HG03354 (cell line): ENCODE data around the gene BTF3L4.
A peak's percentile ranks its signal among the peaks of the same experiment; 100 is the strongest.

ENCODE experiments used
- ATAC-seq: cut with Tn5 transposase; IDR thresholded peaks from one replicate; pipeline ENCODE4 v1.9.1; 2021; ENCODE audit warnings: mild to moderate bottlenecking; ENCODE audit not compliant: unreplicated experiment, poor library complexity, severe bottlenecking

BTF3L4 gene

DNA sequence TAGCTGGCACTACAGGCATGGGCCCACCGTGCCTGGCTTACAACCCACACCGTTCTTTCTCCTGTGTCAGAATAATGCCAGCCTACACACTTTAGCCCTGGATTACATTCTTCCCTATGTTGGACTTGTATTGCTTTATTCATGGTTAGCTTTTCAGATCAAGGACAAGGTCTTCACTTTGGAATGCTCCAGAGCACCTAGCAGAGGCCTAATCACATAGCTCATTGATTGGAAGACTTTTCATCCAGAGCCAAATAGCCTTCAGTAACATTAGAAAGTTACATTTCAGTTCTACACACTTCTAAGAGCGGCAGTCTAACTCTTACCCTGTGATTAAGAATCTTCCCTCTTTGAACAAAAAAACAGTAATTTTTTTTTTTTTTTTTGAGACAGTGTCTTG is 56.4 kb downstream of the BTF3L4 start:
- no peak for ATAC-seq

- no peak for ATAC-seq
Observed at GRCh38 chr1:52119301-52120079, 63.4 kb downstream of the BTF3L4 start.

DNA sequence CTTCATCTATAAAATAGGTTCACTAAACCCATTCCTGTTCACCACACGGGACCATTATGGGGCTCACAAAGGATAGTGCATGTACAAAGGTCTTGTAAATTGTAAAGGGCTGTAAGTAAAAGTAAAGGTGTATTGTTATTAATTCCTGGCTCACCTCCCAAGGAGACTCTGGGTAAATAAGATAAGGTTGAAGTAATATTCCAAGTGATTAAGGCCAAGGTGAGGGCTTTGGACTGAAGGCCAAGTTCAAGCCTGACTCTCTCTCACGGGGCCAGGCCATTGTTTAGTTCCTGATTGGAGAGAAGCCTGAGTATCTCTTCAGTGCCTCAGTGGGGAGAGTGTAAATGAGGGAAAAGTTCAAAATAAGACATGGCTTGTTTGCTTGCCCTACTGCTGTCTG is 66.3 kb downstream of the BTF3L4 start:
- no peak for ATAC-seq

DNA sequence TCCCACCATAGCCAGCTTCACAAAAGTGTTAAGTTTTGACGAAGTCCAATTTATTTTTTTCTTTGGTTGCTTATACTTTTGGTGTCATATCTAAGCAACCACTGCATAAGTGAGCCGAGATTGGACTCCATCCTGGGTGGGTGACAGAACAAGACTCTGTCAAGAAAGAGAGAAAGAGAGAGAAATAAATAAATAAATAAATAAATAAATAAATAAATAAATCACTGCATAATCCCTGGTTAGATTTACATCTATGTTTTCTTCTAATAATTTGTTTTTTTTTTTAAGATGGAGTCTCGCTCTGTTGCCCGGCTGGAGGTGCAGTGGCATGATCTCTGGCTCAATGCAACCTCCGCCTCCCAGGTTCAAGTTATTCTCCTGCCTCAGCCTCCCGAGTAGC is 67.5 kb downstream of the BTF3L4 start:
- ATAC-seq, result no peak

DNA sequence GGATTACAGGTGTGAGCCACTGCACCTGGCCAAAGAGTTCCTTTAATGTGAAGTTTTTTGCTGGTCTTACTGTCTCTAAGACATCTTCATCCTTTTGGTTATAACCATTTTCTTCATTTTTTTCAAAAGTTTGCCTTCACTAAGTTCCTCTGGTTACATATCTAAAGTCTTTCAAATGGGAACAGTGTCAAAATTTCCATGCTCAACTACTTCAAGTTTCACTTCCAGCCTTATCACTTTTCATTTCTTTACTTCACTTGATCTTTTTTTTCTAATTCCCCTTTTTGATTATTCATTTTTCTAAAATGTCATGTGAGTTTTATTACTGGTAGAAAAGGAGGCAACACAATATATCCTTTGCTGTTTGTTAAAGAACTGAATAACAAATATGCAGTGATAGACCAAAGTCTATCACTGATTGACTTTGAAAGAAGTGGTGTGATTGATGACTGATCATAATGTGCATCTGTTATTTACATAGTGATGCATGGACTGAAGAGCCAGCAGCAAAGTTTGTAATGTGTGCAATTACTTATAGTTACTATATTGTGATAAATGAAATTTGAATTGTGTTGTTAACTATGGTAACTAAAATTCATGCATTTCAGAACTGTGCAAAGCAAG is 69.8 kb downstream of the BTF3L4 start:
- no peak for ATAC-seq

DNA sequence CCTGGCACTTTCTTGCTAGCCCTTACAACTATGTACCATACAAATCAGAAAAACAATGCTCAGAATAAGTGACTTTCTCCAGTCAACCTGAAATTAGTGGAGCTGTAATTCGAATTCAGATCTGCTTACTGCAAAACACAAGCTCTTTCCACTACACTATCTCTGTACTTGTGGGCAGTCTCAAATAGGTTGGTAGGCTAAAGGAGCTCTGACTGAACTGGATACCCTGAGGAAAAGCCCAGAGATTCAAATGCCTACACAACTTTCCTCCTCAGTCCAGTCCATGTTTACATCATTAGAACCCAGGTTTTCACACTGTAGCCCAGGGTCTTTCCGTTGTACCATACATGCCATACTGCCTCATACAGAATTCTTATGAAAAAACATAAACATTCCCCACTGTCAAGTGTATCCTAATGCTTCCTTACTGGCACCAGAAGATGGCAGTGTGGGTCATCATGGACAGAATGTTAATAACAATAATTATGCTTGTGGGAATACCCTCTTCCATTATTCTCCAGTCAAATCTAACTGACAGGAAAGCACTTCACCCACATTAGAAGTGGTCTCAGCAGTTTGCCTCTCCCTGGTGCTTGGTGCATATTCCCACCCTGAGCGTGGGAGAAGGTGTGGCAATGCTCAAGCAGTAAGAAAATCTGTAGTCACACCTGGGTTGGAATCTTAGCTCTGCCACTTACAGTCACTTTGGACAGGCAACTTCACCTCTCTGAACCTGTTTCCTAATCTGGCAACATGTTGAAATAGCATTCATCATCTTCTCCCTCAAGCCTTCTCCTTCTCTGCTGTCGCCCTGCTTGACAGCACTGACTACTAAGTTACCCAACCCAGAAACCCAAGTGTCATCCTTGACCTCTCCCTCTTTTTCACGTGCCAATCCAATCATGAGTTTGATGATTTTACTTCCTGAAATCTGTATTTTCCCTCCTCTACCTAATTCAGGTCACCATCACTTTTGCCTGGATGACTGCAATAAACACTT is 71.4 kb downstream of the BTF3L4 start:
- ATAC-seq, result no peak

DNA sequence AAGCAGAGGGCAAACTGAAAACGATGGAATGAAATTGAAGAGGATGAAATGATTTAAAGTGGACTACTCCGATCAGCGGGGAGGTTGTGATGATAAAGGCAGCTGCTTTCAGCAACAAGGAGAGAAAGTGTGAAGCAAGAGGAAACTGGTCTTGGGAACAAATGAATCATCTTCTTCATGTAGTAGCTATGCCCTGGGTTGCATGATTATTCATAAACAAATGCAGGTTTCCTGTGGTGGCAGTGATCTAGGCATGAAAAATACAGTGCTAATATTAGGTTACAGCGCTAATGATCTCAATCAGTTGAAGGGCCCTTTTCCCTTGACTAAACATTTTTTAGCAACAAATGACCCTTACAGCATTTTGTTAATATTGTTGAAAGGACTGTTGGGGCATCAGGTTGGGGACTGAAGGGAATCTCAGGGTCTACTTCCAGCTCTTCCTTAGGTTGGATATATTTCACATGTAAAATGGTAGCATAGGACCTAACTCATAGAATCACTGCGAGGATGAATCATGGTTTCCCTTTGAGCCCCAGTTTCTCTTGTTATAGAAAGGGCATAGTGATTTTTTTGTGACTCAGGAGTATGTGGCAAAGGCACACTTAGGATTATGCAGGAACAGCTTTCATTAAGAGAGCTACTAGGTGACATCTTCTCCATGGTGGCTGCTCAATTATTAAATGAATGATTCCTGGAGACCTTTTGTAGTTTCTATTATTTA is 83.9 kb downstream of the BTF3L4 start:
- ATAC-seq, result peak; percentile 59
